ENCODE results near the gene ORAI1. TPM values are rescaled to one million over a fixed set of nuclear protein-coding genes. Genes with fewer than 3 reads are reported as not detected.

The ORAI1 gene
- total RNA-seq = 10 to 100 TPM in 2 of 3 donors, 1 to 10 TPM in 1; 8.2 to 17.6 (median 13.6) TPM
- long read RNA-seq, donor 1, transcript ORAI1-203 (2 exons, 2,138 nt) = major isoform, 62 of 65 reads
- long read RNA-seq, donor 1, partial matches to known transcripts = 0 of 65 reads
- long read RNA-seq, donor 1, other reads (novel, unspliced or antisense) = 3 of 65 reads
- long read RNA-seq, donor 2, partial matches to known transcripts = 0 of 2 reads
- long read RNA-seq, donor 2, other reads (novel, unspliced or antisense) = 0 of 2 reads

GRCh38 chr12:121626087-121626852, at the start of gene ORAI1:
TSS of gene ORAI1 (plus strand) at chr12:121626530.
- peaks cover 32% of the 10 kb centered on the region for H3K4me1 ChIP-seq (ENCODE audit: low read depth)
- intact Hi-C loops (cut with DNase I, micrococcal nuclease) = loop anchor here in 1 of 2 donors (10.0 kb wide), 1 partner anchor 51 kb away; no protein-coding TSS in a partner anchor

GRCh38 chr12:121576851-121577391, 49.4 kb upstream of the ORAI1 start:
- Histone ChIP-seq H3K4me1 (ENCODE audit: low read depth) (peaks cover 20% of the 10 kb centered on the region), H3K4me3 (no peak overlapping the region), H3K36me3 (ENCODE audit: low read depth) (no peaks in the 10 kb centered on the region), H3K9me3 (no peaks in the 10 kb centered on the region)
- no peak for ATAC-seq
- DNase-seq = no peak
- no peak for TF ChIP-seq CTCF (IDR thresholded peaks at IDR 0.05)
- intact Hi-C loops (cut with DNase I, micrococcal nuclease) = loop anchor here in 1 of 2 donors (10.0 kb wide), 1 partner anchor 48 kb away; the partner anchor contains the start of gene ORAI1

More at GRCh38 chr12:121626087-121626852, at the start of gene ORAI1:
- DNase-seq = peak; percentile 98 to 99 (median 99)
- H3K9me3 ChIP-seq = no peaks in the 10 kb centered on the region
- TF ChIP-seq CTCF (IDR thresholded peaks at IDR 0.05) = peak; percentile 24
- peak; percentile 87 for ATAC-seq
- H3K36me3 ChIP-seq (ENCODE audit: low read depth) = no peaks in the 10 kb centered on the region
- peak within 1 kb of the TSS; percentile 48 for H3K4me3 ChIP-seq

GRCh38 chr12:121577443-121578180, 48.7 kb upstream of the ORAI1 start:
- Histone ChIP-seq H3K4me1 (ENCODE audit: low read depth) (peaks cover 20% of the 10 kb centered on the region), H3K4me3 (no peak overlapping the region), H3K9me3 (no peaks in the 10 kb centered on the region), H3K36me3 (ENCODE audit: low read depth) (no peaks in the 10 kb centered on the region)
- intact Hi-C loops (cut with DNase I, micrococcal nuclease) = loop anchor here in 1 of 2 donors (10.0 kb wide), 1 partner anchor 47 kb away; the partner anchor contains the start of gene ORAI1
- no peak for ATAC-seq
- no peak for TF ChIP-seq CTCF (IDR thresholded peaks at IDR 0.05)
- peak in 1 of 3 donors; percentile 34 for DNase-seq

- intact Hi-C loops (cut with DNase I, micrococcal nuclease) = loop anchor here in 1 of 2 donors (10.0 kb wide), 1 partner anchor 46 kb away; the partner anchor contains the start of gene ORAI1
- no peak for ATAC-seq
- no peaks in the 10 kb centered on the region for H3K36me3 ChIP-seq (ENCODE audit: low read depth)
- peaks cover 20% of the 10 kb centered on the region for H3K4me1 ChIP-seq (ENCODE audit: low read depth)
- no peak for TF ChIP-seq CTCF (IDR thresholded peaks at IDR 0.05)
- H3K4me3 ChIP-seq = peak overlapping the region; percentile 33
- no peaks in the 10 kb centered on the region for H3K9me3 ChIP-seq
- peak in 2 of 3 donors; percentile 63 to 66 for DNase-seq
Measured at GRCh38 chr12:121578230-121579189, 47.8 kb upstream of the ORAI1 start.
